GM06990 (cell line): ENCODE data around the gene ACTN1.

ENCODE experiments used
- DNase-seq: peaks from one replicate; pipeline ENCODE4 v3.0.0-alpha.2; 2011; ENCODE audit not compliant: insufficient read length; ENCODE audit errors: extremely low read depth
- H3K27me3 ChIP-seq: replicated peaks from 2 replicates; pipeline ENCODE4 v1.6.0; 2011; ENCODE audit warnings: low read length; ENCODE audit not compliant: control insufficient read depth, insufficient read depth
- H3K36me3 ChIP-seq: 2 replicates; pipeline ENCODE4 v1.5.1; 2011; ENCODE audit warnings: low read length; ENCODE audit not compliant: control insufficient read depth, insufficient read depth
- H3K4me3 ChIP-seq: replicated peaks from 2 replicates; pipeline ENCODE4 v1.5.1; 2011; ENCODE audit warnings: low read depth, mild to moderate bottlenecking, control low read depth, low read length
- CTCF ChIP-seq: IDR thresholded peaks from 2 replicates; pipeline ENCODE4 v1.5.1; 2011; ENCODE audit warnings: low read length, control low read depth, mild to moderate bottlenecking, inconsistent platforms; ENCODE audit not compliant: insufficient read depth, poor library complexity, severe bottlenecking

Gene ACTN1

GRCh38 chr14:68879841-68880575, 99.1 kb downstream of the ACTN1 start:
- TF ChIP-seq CTCF: no peak
- H3K4me3 ChIP-seq: no peak overlapping the region
- 0 out of 2 replicates have a peak, but pooled peaks cover 1% of the 10 kb centered on the region for H3K36me3 ChIP-seq
- no peak for DNase-seq
- no peaks in the 10 kb centered on the region; the same call in 1 of the 2 replicates for H3K27me3 ChIP-seq

- no peak for TF ChIP-seq CTCF
- H3K4me3 ChIP-seq: no peak overlapping the region
- no peaks in the 10 kb centered on the region; the same call in 1 of the 2 replicates for H3K27me3 ChIP-seq
- 0 out of 2 replicates have a peak, but pooled peaks cover 1% of the 10 kb centered on the region for H3K36me3 ChIP-seq
- DNase-seq: no peak
Observed at GRCh38 chr14:68879321-68879781, 99.8 kb downstream of the ACTN1 start.

DNA sequence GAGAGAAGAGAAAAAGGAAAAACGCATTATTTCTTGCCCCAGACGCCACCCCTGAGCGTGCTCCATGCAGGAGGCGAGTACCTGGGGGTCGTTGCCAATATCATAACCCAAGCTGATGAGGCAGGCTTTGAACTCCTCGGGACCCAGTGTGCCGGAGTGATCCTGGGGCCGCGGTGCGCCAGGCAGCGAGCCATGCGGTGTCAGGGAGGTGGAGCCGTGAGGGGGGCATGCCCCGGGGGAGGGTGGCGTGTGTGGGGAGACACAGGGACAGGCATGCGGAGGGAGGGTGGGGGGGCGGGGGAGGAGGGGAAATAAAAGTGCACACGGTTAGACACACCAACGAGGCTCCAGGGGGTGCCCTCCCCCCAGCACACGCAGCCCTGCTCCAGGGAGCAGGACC, 100.2 kb downstream of the ACTN1 start:
- no peak for DNase-seq
- Histone ChIP-seq H3K27me3 (no peaks in the 10 kb centered on the region; the same call in 1 of the 2 replicates), H3K4me3 (no peak overlapping the region), H3K36me3 (0 out of 2 replicates have a peak, but pooled peaks cover 1% of the 10 kb centered on the region)
- no peak for TF ChIP-seq CTCF

- TF ChIP-seq CTCF: no peak
- H3K36me3 ChIP-seq: 0 out of 2 replicates have a peak, but pooled peaks cover 1% of the 10 kb centered on the region
Observed at GRCh38 chr14:68877993-68878575, 101.0 kb downstream of the ACTN1 start.

DNA sequence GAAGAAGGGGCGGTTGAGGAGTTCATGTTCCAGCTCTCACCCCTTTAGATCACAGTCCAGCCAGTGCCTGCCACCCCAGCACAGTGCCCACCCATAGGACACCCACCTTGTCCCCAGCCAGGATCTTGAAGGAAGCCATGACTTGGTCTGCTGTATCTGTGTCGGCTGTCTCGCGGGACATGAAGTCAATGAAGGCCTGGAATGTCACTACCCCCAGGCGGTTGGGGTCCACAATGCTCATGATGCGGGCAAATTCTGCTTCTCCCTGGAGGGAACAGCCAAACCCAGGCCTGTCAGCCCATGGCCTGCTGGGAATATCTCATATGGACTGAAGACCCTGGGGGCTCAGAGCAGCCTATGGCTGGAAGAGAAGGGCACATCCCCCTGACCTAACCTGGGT, 102.1 kb downstream of the ACTN1 start:
- TF ChIP-seq CTCF: no peak

More at GRCh38 chr14:68877993-68878575, 101.0 kb downstream of the ACTN1 start:
- DNase-seq: no peak
- H3K4me3 ChIP-seq: no peak overlapping the region
- no peaks in the 10 kb centered on the region; the same call in 1 of the 2 replicates for H3K27me3 ChIP-seq

More for the DNA sequence above, 102.1 kb downstream of the ACTN1 start:
- Histone ChIP-seq H3K27me3 (no peaks in the 10 kb centered on the region; the same call in 1 of the 2 replicates), H3K36me3 (no peaks in the 10 kb centered on the region), H3K4me3 (no peak overlapping the region)
- DNase-seq: no peak
